IMR-90 (cell line): ENCODE results near the gene C2orf92. TPM values are rescaled to one million over a fixed set of nuclear protein-coding genes. Genes with fewer than 3 reads are reported as not detected.
"Not testable (repeated sequence)": the region's sequence is repeated elsewhere in the genome, so short reads cannot be mapped to it uniquely, and the experiment has no call there.

ENCODE experiments used
- ATAC-seq: fragments of 200-7000 bp; cut with Tn5 transposase; 2 replicates; pipeline ENCODE4 v1.9.1; 2020; ENCODE audit warnings: low read depth, mild to moderate bottlenecking, moderate library complexity
- BruUV-seq: library from RNA; stranded (reverse); fragments of 400-500 nt; replicated peaks from 2 replicates; lab custom pipeline; 2021; lab: Mats Ljungman, UMichigan
- CTCF ChIA-PET: fragments of 300-600 bp; formaldehyde crosslinking; extraction: SDS; loops from one replicate; lab custom pipeline; 2021; ENCODE audit warnings: antibody characterized with exemption; lab: Yijun Ruan, JAX
- POLR2A ChIA-PET: fragments of 300-600 bp; sonication (Branson Sonifier 250); formaldehyde crosslinking; loops from one replicate; lab custom pipeline; 2022; ENCODE audit warnings: antibody characterized with exemption; ENCODE audit not compliant: unreplicated experiment; lab: Charles Lee
- DNase-seq: peaks from one replicate; pipeline ENCODE4 v3.0.0; 2013
- H2AFZ ChIP-seq: replicated peaks from 2 replicates; pipeline ENCODE3; 2013; ENCODE audit warnings: low read length, mild to moderate bottlenecking; ENCODE audit not compliant: poor library complexity
- H2AK5ac ChIP-seq: 2 replicates; pipeline ENCODE4 v1.6.1; 2013; ENCODE audit warnings: low read depth, low read length, inconsistent platforms
- H2AK9ac ChIP-seq: replicated peaks from 2 replicates; pipeline ENCODE3; 2013; ENCODE audit warnings: mild to moderate bottlenecking, low read depth, low read length, moderate library complexity; ENCODE audit not compliant: poor library complexity
- H2BK120ac ChIP-seq: 2 replicates; pipeline ENCODE4 v1.6.1; 2013; ENCODE audit warnings: low read depth, low read length, inconsistent platforms
- H2BK15ac ChIP-seq: 3 replicates; pipeline ENCODE4 v1.6.1; 2013; ENCODE audit warnings: low read depth, low read length, inconsistent platforms
- H2BK20ac ChIP-seq: 2 replicates; pipeline ENCODE4 v1.6.1; 2013; ENCODE audit warnings: low read depth, mild to moderate bottlenecking, inconsistent platforms, low read length, moderate library complexity
- H2BK5ac ChIP-seq: 2 replicates; pipeline ENCODE4 v1.6.1; 2013; ENCODE audit warnings: mild to moderate bottlenecking, low read depth, low read length, inconsistent platforms; ENCODE audit not compliant: poor library complexity, severe bottlenecking
- H3K14ac ChIP-seq: replicated peaks from 2 replicates; pipeline ENCODE4 v1.6.1; 2013; ENCODE audit warnings: low read depth, low read length, inconsistent platforms
- H3K18ac ChIP-seq: 2 replicates; pipeline ENCODE4 v1.6.1; 2013; ENCODE audit warnings: low read depth, low read length, control low read depth
- H3K23ac ChIP-seq: 2 replicates; pipeline ENCODE4 v1.6.1; 2013; ENCODE audit warnings: low read depth, low read length, inconsistent platforms
- H3K27ac ChIP-seq: 2 replicates; pipeline ENCODE4 v1.5.1; 2013; ENCODE audit warnings: mild to moderate bottlenecking, control low read depth, low read length; ENCODE audit not compliant: insufficient read depth
- H3K27me3 ChIP-seq: 2 replicates; pipeline ENCODE4 v1.6.1; 2013; ENCODE audit warnings: low read length; ENCODE audit not compliant: control insufficient read depth, insufficient read depth
- H3K36me3 ChIP-seq: 2 replicates; pipeline ENCODE4 v1.6.1; 2013; ENCODE audit warnings: low read length, mixed read lengths; ENCODE audit not compliant: control insufficient read depth, insufficient read depth
- H3K4ac ChIP-seq: 2 replicates; pipeline ENCODE4 v1.6.1; 2013; ENCODE audit warnings: low read depth, low read length, inconsistent platforms
- H3K4me1 ChIP-seq: 2 replicates; pipeline ENCODE4 v1.6.1; 2013; ENCODE audit warnings: low read length, mixed read lengths; ENCODE audit not compliant: control insufficient read depth, insufficient read depth
- H3K4me2 ChIP-seq: 2 replicates; pipeline ENCODE4 v1.6.1; 2013; ENCODE audit warnings: low read depth, mild to moderate bottlenecking, control low read depth, low read length, moderate library complexity
- H3K4me3 ChIP-seq: 2 replicates; pipeline ENCODE4 v1.5.1; 2013; ENCODE audit warnings: low read depth, mild to moderate bottlenecking, control low read depth, low read length, moderate library complexity; ENCODE audit not compliant: insufficient read depth
- H3K56ac ChIP-seq: 2 replicates; pipeline ENCODE4 v1.6.1; 2013; ENCODE audit warnings: low read length, inconsistent platforms; ENCODE audit not compliant: insufficient read depth; ENCODE audit errors: extremely low read depth
- H3K79me1 ChIP-seq, 2 experiments: 2 replicates each; pipeline ENCODE4 v1.6.1; 2013; ENCODE audit warnings: low read length in 2 of 2, inconsistent platforms in 1 of 2, low read depth in 1 of 2
- H3K9ac ChIP-seq: 2 replicates; pipeline ENCODE4 v1.6.1; 2013; ENCODE audit warnings: low read depth, low read length, control low read depth
- H3K9me1 ChIP-seq: 2 replicates; pipeline ENCODE4 v1.6.1; 2013; ENCODE audit warnings: low read length, inconsistent platforms; ENCODE audit not compliant: insufficient read depth
- H3K9me3 ChIP-seq: 2 replicates; pipeline ENCODE4 v1.6.1; 2013; ENCODE audit warnings: low read length; ENCODE audit not compliant: control insufficient read depth, insufficient read depth
- H4K20me1 ChIP-seq: 2 replicates; pipeline ENCODE4 v1.6.1; 2013; ENCODE audit warnings: low read length, inconsistent platforms; ENCODE audit not compliant: insufficient read depth
- H4K5ac ChIP-seq: 2 replicates; pipeline ENCODE4 v1.6.1; 2013; ENCODE audit warnings: mild to moderate bottlenecking, low read depth, low read length, control low read depth
- H4K8ac ChIP-seq, 2 experiments: 2 replicates each; pipeline ENCODE4 v1.6.1; 2013; ENCODE audit warnings: low read depth in 2 of 2, low read length in 2 of 2, control low read depth in 1 of 2, inconsistent platforms in 1 of 2
- H4K91ac ChIP-seq: 2 replicates; pipeline ENCODE4 v1.6.1; 2013; ENCODE audit warnings: low read depth, low read length, inconsistent platforms; ENCODE audit not compliant: insufficient read depth
- WGBS, 2 experiments: methylation state at CpG; one replicate each; pipeline versions ENCODE4 v1.1.5 to v1.1.7; 2013; ENCODE audit warnings: missing lambda C conversion rate in 2 of 2; ENCODE audit not compliant: insufficient read length in 1 of 2; ENCODE audit errors: extremely low coverage in 2 of 2; 5-methylcytosine and 5-hydroxymethylcytosine counted together
- dilution Hi-C: fragments of 300-500 bp; cut with HindIII; formaldehyde crosslinking; loops from one replicate; pipeline ENCODE4 v1.14.3; 2018; ENCODE audit warnings: low sequenced_read_pairs; ENCODE audit not compliant: unreplicated experiment
- in situ Hi-C: fragments of 300-500 bp; cut with MboI; formaldehyde crosslinking; loops from 3 replicates; pipeline ENCODE4 v1.14.3; 2019; ENCODE audit warnings: low sequenced_read_pairs, inconsistent platforms, mixed read lengths
- intact Hi-C: fragments of 100-400 bp; cut with micrococcal nuclease; formaldehyde crosslinking; loops from 2 replicates; pipeline ENCODE4 v1.10.0; 2022
- polyA plus RNA-seq, 3 experiments: library from polyadenylated mRNA; depleted of rRNA; stranded (reverse); fragments of >200 nt; gene quantifications; 2 replicates each; pipeline ENCODE4 v1.2.3, GENCODE V29; 2012; ENCODE audit warnings: low replicate concordance in 1 of 3
- total RNA-seq: library from RNA; depleted of rRNA; stranded (reverse); fragments of >200 nt; gene quantifications from 2 replicates; pipeline ENCODE4 v1.2.3, GENCODE V29; 2012

C2orf92 gene
- total and polyA plus RNA-seq, 2 of the 4 experiments (the other 2 are of a cell fraction), result 0.90 to 2.5 TPM

DNA sequence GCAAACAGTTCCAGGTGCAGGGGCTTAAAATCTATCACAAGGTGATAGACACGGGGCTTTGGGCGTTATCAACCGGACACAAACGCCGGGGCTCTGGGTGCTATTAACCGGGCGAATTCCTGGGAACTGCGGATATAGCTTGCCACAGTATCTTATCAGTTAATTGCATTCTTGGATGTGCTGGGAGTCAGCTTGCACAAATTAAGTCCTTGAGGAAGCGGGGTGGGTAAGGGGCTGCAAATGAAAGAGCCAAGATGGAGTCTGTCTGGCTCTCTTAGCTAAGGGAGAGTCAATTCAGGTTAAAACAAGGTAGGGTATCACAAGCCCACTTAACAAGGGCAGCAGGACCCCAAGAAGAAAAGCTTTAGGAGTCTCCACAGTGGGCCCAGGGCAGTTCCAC, 42.7 kb downstream of the C2orf92 start:
- CTCF ChIA-PET, H4K8ac ChIP-seq, BruUV-seq, H2BK120ac ChIP-seq, H3K79me1 ChIP-seq, ATAC-seq, H3K9ac ChIP-seq, H3K9me3 ChIP-seq, H3K4me1 ChIP-seq, POLR2A ChIA-PET, H3K36me3 ChIP-seq, H4K91ac ChIP-seq, DNase-seq, H3K4ac ChIP-seq, in situ Hi-C loops, intact Hi-C loops, H3K23ac ChIP-seq, H3K18ac ChIP-seq, H3K27ac ChIP-seq, H3K9me1 ChIP-seq, H2AK5ac ChIP-seq, H3K14ac ChIP-seq, H3K4me3 ChIP-seq, dilution Hi-C loops, H2AFZ ChIP-seq, H2BK20ac ChIP-seq, H2BK5ac ChIP-seq, H4K20me1 ChIP-seq, H2AK9ac ChIP-seq, H2BK15ac ChIP-seq, H4K5ac ChIP-seq, H3K56ac ChIP-seq, H3K4me2 ChIP-seq: not testable (repeated sequence)
- WGBS, 2 experiments, result no CpG with 5 or more reads among the region's 9 CpGs
- H3K27me3 ChIP-seq, result peaks cover 23% of the 10 kb centered on the region
